Uterus (tissue), 2 donors: ENCODE measurements around the gene NDNF.

Source experiments
- CTCF ChIP-seq, 4 experiments: fragments of 200-600 bp in 2 of 4; fragments of 450-650 bp in 2 of 4; sonication (generic) in 2 of 4; IDR thresholded peaks; one replicate each; pipeline ENCODE4 v1.5.1; 2016 to 2019; ENCODE audit warnings: antibody characterized with exemption in 4 of 4, mild to moderate bottlenecking in 2 of 4, moderate library complexity in 1 of 4
- POLR2A ChIP-seq, 2 donors: fragments of 450-650 bp; IDR thresholded peaks; one replicate each; pipeline ENCODE4 v1.6.1; 2016; ENCODE audit warnings: antibody characterized with exemption in 2 of 2, mild to moderate bottlenecking in 1 of 2, moderate library complexity in 1 of 2

- peak; percentile 43 to 64 (median 56) for TF ChIP-seq CTCF (IDR thresholded peaks at IDR 0.05)
- no peak for TF ChIP-seq POLR2A (IDR thresholded peaks at IDR 0.05)
Measured at GRCh38 chr4:121096629-121097028, 24.3 kb upstream of the NDNF start.
